Tibial nerve (tissue), 4 donors: ENCODE measurements around the gene CFD.

ENCODE experiments used
- EP300 ChIP-seq, 2 donors: sonication (generic); formaldehyde crosslinking; IDR thresholded peaks; one replicate each; pipeline ENCODE4 v1.6.1; 2017; ENCODE audit warnings: antibody characterized with exemption in 2 of 2, mild to moderate bottlenecking in 1 of 2
- POLR2A ChIP-seq, 2 donors: fragments of 450-650 bp; IDR thresholded peaks; one replicate each; pipeline ENCODE4 v1.6.1; 2017; ENCODE audit warnings: antibody characterized with exemption in 2 of 2, mild to moderate bottlenecking in 2 of 2, moderate library complexity in 2 of 2
- TF ChIP-seq, protein P1 (sequence below), 5 experiments: fragments of 200-600 bp in 3 of 5; fragments of 450-650 bp in 2 of 5; sonication (generic) in 3 of 5; IDR thresholded peaks; one replicate each; pipeline ENCODE4 v1.5.1; 2016 to 2019; ENCODE audit warnings: antibody characterized with exemption in 5 of 5, mild to moderate bottlenecking in 3 of 5, moderate library complexity in 2 of 5

DNA sequence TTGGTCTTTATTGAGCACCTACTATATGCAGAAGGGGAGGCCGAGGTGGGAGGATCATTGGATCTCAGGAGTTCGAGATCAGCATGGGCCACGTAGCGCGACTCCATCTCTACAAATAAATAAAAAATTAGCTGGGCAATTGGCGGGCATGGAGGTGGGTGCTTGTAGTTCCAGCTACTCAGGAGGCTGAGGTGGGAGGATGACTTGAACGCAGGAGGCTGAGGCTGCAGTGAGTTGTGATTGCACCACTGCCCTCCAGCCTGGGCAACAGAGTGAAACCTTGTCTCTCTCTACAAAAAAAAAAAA, 3.8 kb downstream of the CFD start:
- TF ChIP-seq, protein P1, sequence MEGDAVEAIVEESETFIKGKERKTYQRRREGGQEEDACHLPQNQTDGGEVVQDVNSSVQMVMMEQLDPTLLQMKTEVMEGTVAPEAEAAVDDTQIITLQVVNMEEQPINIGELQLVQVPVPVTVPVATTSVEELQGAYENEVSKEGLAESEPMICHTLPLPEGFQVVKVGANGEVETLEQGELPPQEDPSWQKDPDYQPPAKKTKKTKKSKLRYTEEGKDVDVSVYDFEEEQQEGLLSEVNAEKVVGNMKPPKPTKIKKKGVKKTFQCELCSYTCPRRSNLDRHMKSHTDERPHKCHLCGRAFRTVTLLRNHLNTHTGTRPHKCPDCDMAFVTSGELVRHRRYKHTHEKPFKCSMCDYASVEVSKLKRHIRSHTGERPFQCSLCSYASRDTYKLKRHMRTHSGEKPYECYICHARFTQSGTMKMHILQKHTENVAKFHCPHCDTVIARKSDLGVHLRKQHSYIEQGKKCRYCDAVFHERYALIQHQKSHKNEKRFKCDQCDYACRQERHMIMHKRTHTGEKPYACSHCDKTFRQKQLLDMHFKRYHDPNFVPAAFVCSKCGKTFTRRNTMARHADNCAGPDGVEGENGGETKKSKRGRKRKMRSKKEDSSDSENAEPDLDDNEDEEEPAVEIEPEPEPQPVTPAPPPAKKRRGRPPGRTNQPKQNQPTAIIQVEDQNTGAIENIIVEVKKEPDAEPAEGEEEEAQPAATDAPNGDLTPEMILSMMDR (IDR thresholded peaks at IDR 0.05), result no peak
- TF ChIP-seq EP300 (IDR thresholded peaks at IDR 0.05), result no peak
- no peak for TF ChIP-seq POLR2A (IDR thresholded peaks at IDR 0.05)
